SK-N-MC (cell line): ENCODE data around the gene PRTN3.

Source experiments
- DNase-seq: peaks from one replicate; pipeline ENCODE4 v3.0.0-alpha.2; 2011; ENCODE audit warnings: low read depth, low spot score
- H3K27ac ChIP-seq: fragments of 200-600 bp; sonication (generic); 2 replicates; pipeline ENCODE4 v1.5.1; 2016; ENCODE audit warnings: mixed run types
- H3K36me3 ChIP-seq: fragments of 200-600 bp; sonication (generic); 2 replicates; pipeline ENCODE4 v1.6.1; 2017; ENCODE audit warnings: antibody characterized with exemption, low read length, mixed read lengths; ENCODE audit not compliant: insufficient read depth
- H3K4me3 ChIP-seq: fragments of 200-600 bp; sonication (generic); 2 replicates; pipeline ENCODE4 v1.5.1; 2016
- H3K9ac ChIP-seq: fragments of 200-600 bp; sonication (generic); 2 replicates; pipeline ENCODE4 v1.8.0; 2017; ENCODE audit warnings: mixed run types, mixed read lengths; ENCODE audit not compliant: insufficient read length
- H3K9me3 ChIP-seq: fragments of 200-600 bp; sonication (generic); 2 replicates; pipeline ENCODE4 v1.6.1; 2017; ENCODE audit warnings: low read depth, mild to moderate bottlenecking, antibody characterized with exemption, low read length, moderate library complexity, mixed read lengths
- EZH2 ChIP-seq: fragments of 200-600 bp; sonication (generic); IDR thresholded peaks from one replicate; pipeline ENCODE4 v1.6.1; 2017; ENCODE audit warnings: antibody characterized with exemption
- FOXP2 ChIP-seq: optimal IDR thresholded peaks from 2 replicates; pipeline ENCODE3; 2011; ENCODE audit warnings: mild to moderate bottlenecking, moderate library complexity; ENCODE audit not compliant: insufficient read depth; ENCODE audit errors: extremely low read length, control extremely low read depth
- POLR2AphosphoS5 ChIP-seq: IDR thresholded peaks from 2 replicates; pipeline ENCODE4 v1.6.1; 2012; ENCODE audit warnings: mild to moderate bottlenecking, low read depth, low read length, borderline replicate concordance

PRTN3 gene

DNA sequence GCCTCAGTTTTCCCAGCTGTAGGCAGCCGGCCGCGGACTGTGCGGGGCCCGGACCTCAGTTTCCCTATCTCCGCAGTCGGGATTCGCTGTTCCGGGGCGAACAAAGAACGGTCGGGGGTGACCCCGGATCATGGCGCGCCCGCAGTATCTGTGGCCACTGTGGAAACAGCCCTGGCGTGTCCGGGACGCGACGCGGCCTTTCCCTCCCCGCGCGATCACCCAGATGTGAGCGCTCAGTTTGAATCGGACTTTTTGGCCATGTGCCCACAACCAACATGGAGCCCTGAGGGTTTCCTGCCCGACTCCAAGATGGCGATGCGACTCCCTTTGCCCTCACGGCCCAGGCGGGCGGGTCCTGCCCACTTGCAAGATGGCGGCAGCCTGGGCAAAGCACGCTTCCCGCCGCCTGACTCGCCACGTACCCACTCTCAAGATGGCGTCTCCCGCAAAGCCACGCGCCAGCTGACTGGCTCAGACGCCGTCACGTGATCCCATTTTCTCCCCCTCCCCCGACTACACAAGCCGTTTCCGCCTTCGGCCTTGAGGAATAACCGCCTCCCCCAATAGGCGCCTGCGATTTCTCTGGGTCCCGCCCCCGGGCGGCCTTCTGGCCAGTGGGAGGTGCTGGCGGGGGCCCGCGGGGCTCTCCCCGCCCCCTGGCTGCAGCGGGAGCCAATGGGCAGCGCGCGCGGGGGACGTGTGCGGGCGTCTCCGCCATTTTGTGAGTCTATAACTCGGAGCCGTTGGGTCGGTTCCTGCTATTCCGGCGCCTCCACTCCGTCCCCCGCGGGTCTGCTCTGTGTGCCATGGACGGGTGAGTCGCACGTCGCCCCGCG is 43.9 kb upstream of the PRTN3 start, which contains the start of gene PTBP1:
TSS of gene PTBP1 (plus strand) at position 761 of the 836 bp plus-strand sequence. CDS start at position 807, 46 bp downstream.
- Histone ChIP-seq H3K36me3 (peaks cover 39% of the 10 kb centered on the region), H3K9me3 (no peaks in the 10 kb centered on the region), H3K4me3 (peak within 1 kb of the TSS; percentile 94), H3K9ac (peak within 1 kb of the TSS; percentile 97), H3K27ac (peak within 1 kb of the TSS; percentile 98)
- TF ChIP-seq EZH2: no peak
- peak; percentile 81 for TF ChIP-seq POLR2AphosphoS5
- peak; percentile 38 for TF ChIP-seq FOXP2
- DNase-seq: peak; percentile 99

- Histone ChIP-seq H3K36me3 (peaks cover 47% of the 10 kb centered on the region), H3K27ac (peak overlapping the region; percentile 98), H3K4me3 (peak overlapping the region; percentile 94), H3K9ac (peak overlapping the region; percentile 97), H3K9me3 (no peaks in the 10 kb centered on the region)
- no peak; the same call in 1 of the 2 replicates for TF ChIP-seq POLR2AphosphoS5
- no peak for TF ChIP-seq EZH2
- TF ChIP-seq FOXP2: no peak
- no peak for DNase-seq
These were observed 43.0 kb upstream of the PRTN3 start for GRCh38 chr19:797528-798414.

DNA sequence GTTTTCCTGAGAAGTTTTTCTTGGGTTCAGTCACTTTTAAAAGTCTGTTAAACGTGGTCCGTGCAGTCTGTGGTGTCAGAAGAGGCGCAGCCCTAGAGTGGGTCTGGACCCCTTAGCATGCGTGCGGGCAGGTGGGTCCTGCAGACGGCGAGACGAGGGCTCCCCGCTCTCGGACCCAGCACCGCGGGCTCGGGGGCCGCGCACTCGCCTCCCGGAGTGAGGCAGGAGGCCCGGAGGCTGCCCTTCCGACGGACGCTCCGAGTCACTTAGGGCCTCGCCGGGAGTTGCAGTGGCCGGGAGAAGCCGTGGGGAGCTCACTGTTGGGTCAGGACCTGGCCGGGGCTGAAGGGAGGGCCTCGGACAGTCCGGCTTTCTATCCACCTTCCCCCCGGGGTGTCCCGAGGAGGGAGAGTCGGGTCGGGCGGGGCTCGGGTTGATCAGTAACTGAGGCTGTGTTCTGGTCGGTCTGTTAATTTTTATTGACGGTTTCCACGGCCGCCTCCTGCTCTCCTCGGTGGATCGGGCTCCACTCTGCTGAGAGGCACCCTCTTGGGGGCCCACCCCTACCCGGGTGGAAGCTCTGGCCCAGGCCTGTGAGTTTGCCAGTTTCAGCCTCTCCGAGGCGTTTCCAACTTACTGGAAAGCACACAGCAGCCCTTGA is 42.3 kb upstream of the PRTN3 start:
- peak overlapping the region; percentile 94 for H3K4me3 ChIP-seq
- H3K9ac ChIP-seq: peak overlapping the region; percentile 97
- H3K27ac ChIP-seq: peak overlapping the region; percentile 77
- H3K36me3 ChIP-seq: peaks cover 55% of the 10 kb centered on the region
- no peaks in the 10 kb centered on the region for H3K9me3 ChIP-seq
- TF ChIP-seq POLR2AphosphoS5 (no peak), EZH2 (no peak), FOXP2 (no peak)
- DNase-seq: no peak

DNA sequence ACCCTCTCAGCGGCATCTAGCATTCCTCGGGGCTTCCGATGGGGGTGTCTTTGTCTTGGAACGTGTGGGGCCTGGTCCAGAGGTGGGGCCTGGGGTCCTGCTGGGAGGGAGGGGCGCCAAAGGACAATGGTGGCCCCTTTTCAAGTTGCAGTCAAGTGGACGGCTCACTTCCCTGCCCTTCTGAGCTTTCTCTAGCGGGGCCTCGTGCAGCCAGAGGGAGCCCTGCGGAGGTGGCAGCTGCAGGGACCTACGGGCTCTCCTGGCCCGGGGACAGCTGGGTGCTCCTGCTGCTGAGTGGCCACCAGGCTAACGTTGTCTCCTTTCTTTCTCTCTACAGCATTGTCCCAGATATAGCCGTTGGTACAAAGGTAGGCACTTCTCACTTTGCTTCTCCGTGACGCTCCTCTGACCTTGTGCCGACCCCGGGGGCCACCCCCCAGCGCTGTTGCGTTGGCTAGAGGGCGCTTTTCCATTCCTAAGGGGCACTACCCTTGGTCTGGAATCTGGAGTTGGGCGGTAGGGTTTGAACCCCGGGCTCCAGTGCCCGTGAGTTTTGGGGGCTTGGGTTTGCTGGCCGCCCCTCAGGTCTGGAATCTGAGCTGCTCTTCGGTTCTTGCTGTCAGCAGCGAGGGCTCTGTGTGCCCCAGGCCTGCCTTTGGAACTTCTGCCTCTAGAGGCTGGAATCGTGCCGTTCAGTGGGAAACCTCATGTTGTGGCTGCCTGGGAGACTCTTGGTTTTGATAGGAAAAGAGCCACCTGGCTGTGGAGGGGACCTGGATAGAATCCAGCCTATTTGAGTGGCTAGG is 41.5 kb upstream of the PRTN3 start:
- DNase-seq: no peak
- peak overlapping the region; percentile 94 for H3K4me3 ChIP-seq
- H3K36me3 ChIP-seq: peaks cover 62% of the 10 kb centered on the region
- TF ChIP-seq POLR2AphosphoS5 (no peak), EZH2 (no peak), FOXP2 (no peak)
- peak overlapping the region; percentile 54; the same call in 1 of the 2 replicates for H3K27ac ChIP-seq
- no peaks in the 10 kb centered on the region for H3K9me3 ChIP-seq
- H3K9ac ChIP-seq: peak overlapping the region; percentile 97

DNA sequence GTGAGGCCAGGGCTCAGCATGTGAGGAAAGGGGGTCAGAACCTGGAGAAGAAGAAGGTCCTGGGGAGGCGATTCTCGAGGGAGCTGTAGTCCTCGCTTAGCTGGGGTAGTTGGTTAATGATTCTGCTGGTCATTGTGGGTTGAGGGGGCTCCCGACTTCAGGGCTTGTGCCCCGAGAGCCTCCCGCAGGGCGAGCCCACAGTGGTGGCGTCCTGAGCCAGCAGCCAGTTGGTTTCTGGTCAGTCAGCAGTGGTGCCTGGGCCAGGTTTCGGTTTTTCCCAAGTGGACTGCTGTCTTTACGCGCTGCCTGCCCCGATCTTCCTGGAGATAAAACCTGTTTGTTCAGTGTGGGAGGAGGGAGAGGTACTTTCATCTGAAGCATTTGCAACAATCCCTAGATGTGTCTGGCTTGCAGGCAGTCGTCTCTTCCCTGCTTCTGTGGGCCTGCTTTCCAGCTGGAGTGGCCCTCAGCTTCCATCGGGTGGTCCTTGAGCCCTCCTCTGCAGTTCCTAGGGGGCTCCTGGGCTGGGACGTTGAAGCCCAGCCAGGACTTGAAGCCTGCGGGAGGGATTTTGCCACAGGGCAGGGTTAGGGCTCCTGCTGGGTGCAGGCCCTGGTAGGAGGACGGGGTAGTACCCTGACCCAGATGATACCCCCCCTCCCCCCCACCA is 40.3 kb upstream of the PRTN3 start:
- no peak overlapping the region; the same call in 1 of the 2 replicates for H3K27ac ChIP-seq
- DNase-seq: no peak
- peak overlapping the region; percentile 94 for H3K4me3 ChIP-seq
- TF ChIP-seq FOXP2 (no peak), POLR2AphosphoS5 (no peak), EZH2 (no peak)
- peaks cover 74% of the 10 kb centered on the region for H3K36me3 ChIP-seq
- peak overlapping the region; percentile 14 for H3K9ac ChIP-seq
- no peaks in the 10 kb centered on the region for H3K9me3 ChIP-seq

DNA sequence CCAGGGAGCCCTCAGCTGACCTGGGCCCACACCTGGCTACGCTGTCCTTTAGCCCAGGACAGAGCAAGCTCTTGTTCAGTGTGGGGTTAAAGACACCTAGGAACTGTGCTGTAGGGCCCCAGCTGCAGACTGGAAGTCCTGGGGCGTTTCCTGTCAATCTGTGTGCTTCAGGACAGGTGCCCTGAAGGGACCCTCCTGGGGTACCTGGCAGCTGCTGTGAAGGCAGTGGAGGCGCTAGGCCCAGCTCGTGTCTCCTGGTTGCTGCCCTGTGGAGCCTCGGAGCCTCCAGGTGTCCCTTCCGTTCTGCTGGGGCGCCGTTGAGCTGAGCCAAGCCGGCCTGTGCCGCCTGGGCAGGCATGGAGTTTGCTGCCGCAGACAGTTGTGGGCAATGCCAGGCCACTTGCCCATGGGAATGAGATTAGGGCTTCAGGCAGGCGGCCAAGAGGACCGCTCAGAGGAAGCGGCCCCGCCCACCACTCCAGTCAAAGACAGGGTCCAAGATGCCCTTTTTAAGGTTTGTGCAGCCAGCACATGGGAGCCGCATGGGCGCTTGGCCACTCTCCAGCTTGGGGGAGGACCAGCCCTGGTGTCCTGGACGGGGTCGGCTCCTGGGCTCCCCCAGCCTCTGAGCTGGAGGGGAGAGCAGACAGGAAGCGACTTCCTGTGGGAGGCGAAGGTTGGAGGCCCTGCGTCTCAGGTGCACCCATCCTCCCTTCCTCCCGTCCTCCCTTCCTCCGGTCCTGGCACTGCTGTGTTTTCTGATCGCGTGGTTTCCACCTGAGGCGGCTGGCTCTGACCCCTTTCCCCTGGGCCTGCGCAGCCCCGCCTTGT is 39.6 kb upstream of the PRTN3 start:
- Histone ChIP-seq H3K36me3 (peaks cover 82% of the 10 kb centered on the region), H3K27ac (peak overlapping the region; percentile 17; the same call in 1 of the 2 replicates), H3K9me3 (no peaks in the 10 kb centered on the region), H3K4me3 (no peak overlapping the region), H3K9ac (peak overlapping the region; percentile 53)
- no peak for DNase-seq
- TF ChIP-seq EZH2: no peak
- no peak for TF ChIP-seq POLR2AphosphoS5
- no peak for TF ChIP-seq FOXP2
